ENCODE data around the gene TMIGD3.

TMIGD3 gene

GRCh38 chr1:111446546-111446945, 56.9 kb downstream of the TMIGD3 start:
- no peak for DNase-seq

DNA sequence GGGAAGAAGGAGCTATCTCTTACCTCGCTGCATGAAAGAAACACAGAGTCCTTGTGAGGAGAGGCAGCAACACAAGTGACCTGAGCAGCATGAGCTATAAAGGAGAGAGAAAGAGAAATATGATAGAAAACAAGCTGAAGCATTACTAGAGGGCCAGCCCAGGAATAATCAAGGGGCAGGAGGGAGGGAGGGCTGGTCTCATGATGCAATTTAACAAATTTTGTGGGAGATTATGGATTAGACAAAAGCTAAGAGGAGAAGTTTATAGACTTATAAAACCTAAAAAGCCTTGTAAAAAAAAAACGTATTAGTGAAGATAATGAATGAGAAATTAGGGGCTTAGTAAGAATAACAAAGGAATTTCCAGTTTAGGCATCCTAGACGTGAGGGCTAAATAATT, 59.4 kb downstream of the TMIGD3 start:
- DNase-seq: no peak

DNA sequence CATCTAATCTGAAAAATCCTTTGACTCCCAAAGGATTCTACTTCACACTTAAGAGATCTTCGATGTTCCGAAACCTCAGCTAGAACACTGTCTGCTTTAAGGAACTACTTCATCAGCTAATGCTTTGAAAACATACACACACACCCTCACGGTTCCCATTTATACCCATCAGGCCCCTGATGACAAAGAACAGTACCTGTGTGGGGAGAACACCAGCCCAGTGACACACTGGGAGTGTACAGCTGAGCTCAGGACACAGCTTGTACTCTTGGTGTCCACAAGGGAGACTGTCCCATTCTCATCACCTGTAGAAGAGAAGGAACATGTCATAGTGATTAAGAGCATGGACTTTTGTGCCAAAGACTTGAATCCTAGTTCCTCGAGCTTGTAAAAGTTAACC, 61.0 kb downstream of the TMIGD3 start:
- no peak for DNase-seq

DNA sequence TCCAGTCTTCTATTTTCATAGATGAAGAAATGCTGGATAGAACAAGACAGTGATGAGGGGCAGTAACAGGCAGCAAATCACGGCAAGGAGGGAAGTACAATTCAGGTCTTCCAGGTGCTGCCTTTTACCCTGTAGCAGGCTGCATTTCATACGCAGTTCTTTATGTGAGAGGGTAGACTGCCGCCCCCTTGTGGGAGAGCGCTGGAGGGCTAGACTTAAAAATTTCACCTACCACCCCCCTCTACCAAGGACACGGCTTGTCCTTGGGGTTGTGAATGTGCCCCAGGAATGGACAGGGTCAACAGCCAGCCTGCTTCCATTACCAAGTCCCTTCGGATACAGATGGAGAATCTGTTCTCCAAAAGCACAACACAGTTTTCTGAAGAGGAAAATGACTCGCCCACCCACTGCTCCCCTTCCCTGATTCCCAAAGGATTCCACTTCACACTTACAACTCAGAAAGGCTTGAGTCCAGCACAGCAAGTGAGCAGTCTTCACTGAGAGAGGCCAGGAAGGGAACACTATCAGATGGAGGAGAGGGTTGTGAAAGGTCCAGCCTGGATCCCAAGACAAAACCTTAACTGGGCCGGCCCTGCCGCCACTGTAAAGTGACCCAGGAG, 61.8 kb downstream of the TMIGD3 start:
- DNase-seq: peak; percentile 49

GRCh38 chr1:111439461-111440351, 63.7 kb downstream of the TMIGD3 start:
- DNase-seq: no peak

DNA sequence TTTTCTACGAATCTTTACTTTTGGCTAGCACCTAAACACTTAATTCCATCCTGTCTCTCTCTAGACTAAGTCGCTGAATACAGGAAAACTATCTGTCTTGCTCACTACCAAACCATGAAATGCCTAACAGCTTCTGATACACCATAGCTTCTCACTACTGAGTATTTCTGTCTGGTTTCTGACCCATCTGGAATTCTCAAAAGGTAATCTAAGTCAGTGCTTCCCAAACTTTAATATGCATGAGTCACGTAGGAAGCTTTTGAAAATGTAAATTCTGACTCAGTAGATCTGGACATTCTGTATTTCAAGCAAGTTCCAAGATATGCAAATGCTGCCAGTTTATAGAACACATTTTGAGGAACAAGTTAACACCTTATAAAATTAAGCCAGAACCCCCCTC, 66.7 kb downstream of the TMIGD3 start:
- DNase-seq: no peak

All from activated CD4-positive, CD25-positive, alpha-beta regulatory T cell treated with anti-CD3 and anti-CD28 coated beads, Interleukin-2, amount 50 U/mL, for 72 hours (primary cell).